H1 (cell line): Measurements from ENCODE around the gene TMEM106A. TPM values are rescaled to one million over a fixed set of nuclear protein-coding genes. Genes with fewer than 3 reads are reported as not detected.

Source experiments
- CTCF ChIA-PET: fragments of 300-600 bp; sonication (Branson Sonifier 250); formaldehyde crosslinking; loops from one replicate; lab custom pipeline; 2021; ENCODE audit not compliant: partially characterized antibody; lab: Charles Lee
- POLR2A ChIA-PET: fragments of 300-600 bp; sonication (Branson Sonifier 250); formaldehyde crosslinking; loops from one replicate; lab custom pipeline; 2021; ENCODE audit warnings: inconsistent platforms; ENCODE audit not compliant: partially characterized antibody; lab: Charles Lee
- DNase-seq, 2 experiments: peaks; one replicate each; pipeline versions ENCODE4 v3.0.0 to v3.0.0-alpha.2; 2010 to 2022; ENCODE audit warnings: low spot score in 2 of 2, low read depth in 1 of 2, mixed read lengths in 1 of 2
- FAIRE-seq: peaks from 2 replicates; lab custom pipeline; 2011; peaks lifted over from hg19 to GRCh38; lab: Jason Lieb, UNC
- H2AFZ ChIP-seq: 2 replicates; pipeline ENCODE4 v1.8.1; 2012; ENCODE audit warnings: low read length, inconsistent platforms
- H2AK5ac ChIP-seq: 2 replicates; pipeline ENCODE4 v1.6.1; 2013; ENCODE audit warnings: low read depth, low read length
- H2BK120ac ChIP-seq: replicated peaks from 2 replicates; pipeline ENCODE3; 2013; ENCODE audit warnings: low read depth, low read length, inconsistent platforms
- H2BK12ac ChIP-seq: 2 replicates; pipeline ENCODE4 v1.6.1; 2013; ENCODE audit warnings: low read depth, low read length
- H2BK15ac ChIP-seq: 2 replicates; pipeline ENCODE4 v1.6.1; 2013; ENCODE audit warnings: low read length
- H2BK20ac ChIP-seq: 2 replicates; pipeline ENCODE4 v1.6.1; 2013; ENCODE audit warnings: low read length
- H2BK5ac ChIP-seq: 2 replicates; pipeline ENCODE4 v1.6.1; 2013; ENCODE audit warnings: low read depth, low read length
- H3K14ac ChIP-seq: 2 replicates; pipeline ENCODE4 v1.6.1; 2013; ENCODE audit warnings: inconsistent platforms; ENCODE audit not compliant: insufficient read length
- H3K18ac ChIP-seq: 2 replicates; pipeline ENCODE4 v1.6.1; 2013; ENCODE audit warnings: low read length; ENCODE audit errors: extremely low read depth
- H3K23ac ChIP-seq: 2 replicates; pipeline ENCODE4 v1.6.1; 2013; ENCODE audit warnings: inconsistent platforms; ENCODE audit not compliant: insufficient read length
- H3K23me2 ChIP-seq: 2 replicates; pipeline ENCODE4 v1.6.1; 2013; ENCODE audit warnings: low read depth, low read length
- H3K27ac ChIP-seq: 2 replicates; pipeline ENCODE4 v1.6.1; 2011; ENCODE audit warnings: low read depth, low read length, inconsistent platforms
- H3K27me3 ChIP-seq, 4 experiments: replicated peaks in 1 of 4; 1 replicate in 1 of 4; 2 replicates in 3 of 4; pipeline versions ENCODE4 v1.6.1 to v1.8.1; 2011 to 2013; ENCODE audit warnings: low read length in 3 of 4, mild to moderate bottlenecking in 3 of 4, inconsistent platforms in 2 of 4, mixed read lengths in 2 of 4, moderate library complexity in 1 of 4; ENCODE audit not compliant: control insufficient read depth in 3 of 4, insufficient read depth in 3 of 4; ENCODE audit errors: extremely low read depth in 1 of 4
- H3K36me3 ChIP-seq, 4 experiments: 2 replicates each; pipeline versions ENCODE4 v1.6.1 to v1.8.1; 2011 to 2013; ENCODE audit warnings: mild to moderate bottlenecking in 4 of 4, low read length in 3 of 4, moderate library complexity in 2 of 4, control low read depth in 1 of 4, inconsistent platforms in 1 of 4; ENCODE audit not compliant: insufficient read depth in 4 of 4, control insufficient read depth in 2 of 4
- H3K4ac ChIP-seq: replicated peaks from 2 replicates; pipeline ENCODE3; 2013; ENCODE audit warnings: low read length, low read depth, mixed read lengths, inconsistent platforms; ENCODE audit not compliant: insufficient read length
- H3K4me1 ChIP-seq, 4 experiments: replicated peaks in 1 of 4; 1 replicate in 1 of 4; 2 replicates in 3 of 4; pipeline versions ENCODE4 v1.6.1 to v1.8.1; 2011 to 2013; ENCODE audit warnings: low read length in 3 of 4, inconsistent platforms in 2 of 4, mixed read lengths in 1 of 4; ENCODE audit not compliant: insufficient read depth in 4 of 4, control insufficient read depth in 3 of 4
- H3K4me2 ChIP-seq, 2 experiments: 2 replicates each; pipeline versions ENCODE4 v1.6.1 to v1.8.1; 2011 to 2013; ENCODE audit warnings: low read depth in 2 of 2, low read length in 2 of 2, control low read depth in 1 of 2, inconsistent platforms in 1 of 2, mild to moderate bottlenecking in 1 of 2; ENCODE audit not compliant: insufficient read depth in 1 of 2
- H3K4me3 ChIP-seq, 4 experiments: fragments of 200-600, 300-600 bp in 1 of 4; sonication (generic), shearing (Covaris generic), sonication (Bioruptor Twin) in 1 of 4; 2 replicates each; pipeline versions ENCODE4 v1.5.1 to v1.8.1; 2011 to 2016; ENCODE audit warnings: low read length in 4 of 4, low read depth in 3 of 4, control low read depth in 2 of 4, inconsistent platforms in 2 of 4, mild to moderate bottlenecking in 2 of 4, mixed read lengths in 1 of 4, moderate library complexity in 1 of 4; ENCODE audit not compliant: insufficient read depth in 2 of 4; ENCODE audit errors: extremely low read depth in 1 of 4
- H3K56ac ChIP-seq: replicated peaks from 2 replicates; pipeline ENCODE3; 2013; ENCODE audit warnings: low read depth, mild to moderate bottlenecking, mixed read lengths, low read length, inconsistent platforms; ENCODE audit not compliant: insufficient read length
- H3K79me1 ChIP-seq: 2 replicates; pipeline ENCODE4 v1.6.1; 2013; ENCODE audit warnings: low read depth, low read length, control low read depth
- H3K79me2 ChIP-seq, 2 experiments: 2 replicates each; pipeline versions ENCODE4 v1.6.1 to v1.8.1; 2012 to 2013; ENCODE audit warnings: low read length in 2 of 2, mild to moderate bottlenecking in 2 of 2, inconsistent platforms in 1 of 2; ENCODE audit not compliant: insufficient read depth in 2 of 2, control insufficient read depth in 1 of 2
- H3K9ac ChIP-seq, 4 experiments: replicated peaks in 1 of 4; 1 replicate in 1 of 4; 2 replicates in 3 of 4; pipeline versions ENCODE4 v1.6.1 to v1.8.1; 2011 to 2013; ENCODE audit warnings: low read depth in 3 of 4, low read length in 3 of 4, control low read depth in 2 of 4, mild to moderate bottlenecking in 2 of 4, moderate library complexity in 2 of 4, inconsistent platforms in 1 of 4; ENCODE audit errors: extremely low read depth in 1 of 4
- H3K9me3 ChIP-seq, 2 experiments: 2 replicates each; pipeline versions ENCODE4 v1.6.1 to v1.8.1; 2012 to 2013; ENCODE audit warnings: mild to moderate bottlenecking in 2 of 2, moderate library complexity in 2 of 2, control low read depth in 1 of 2, inconsistent platforms in 1 of 2, low read depth in 1 of 2, low read length in 1 of 2, mixed read lengths in 1 of 2; ENCODE audit not compliant: insufficient read depth in 2 of 2
- H4K20me1 ChIP-seq, 2 experiments: replicated peaks in 1 of 2; 2 replicates each; pipeline versions ENCODE3 to v1.8.1; 2011 to 2013; ENCODE audit warnings: inconsistent platforms in 2 of 2, low read length in 2 of 2, mild to moderate bottlenecking in 1 of 2; ENCODE audit not compliant: insufficient read depth in 2 of 2, control insufficient read depth in 1 of 2
- H4K5ac ChIP-seq: 2 replicates; pipeline ENCODE4 v1.6.1; 2013; ENCODE audit warnings: low read length, low read depth, mixed read lengths, inconsistent platforms; ENCODE audit not compliant: insufficient read length
- H4K8ac ChIP-seq: 2 replicates; pipeline ENCODE4 v1.8.0; 2013; ENCODE audit warnings: mild to moderate bottlenecking, moderate library complexity, low read length, inconsistent platforms; ENCODE audit not compliant: insufficient read depth; ENCODE audit errors: extremely low read depth
- H4K91ac ChIP-seq: replicated peaks from 2 replicates; pipeline ENCODE3; 2013; ENCODE audit warnings: low read length, mixed read lengths, inconsistent platforms; ENCODE audit not compliant: insufficient read length
- SP4 ChIP-seq: IDR thresholded peaks from 2 replicates; pipeline ENCODE4 v1.6.1; 2012; ENCODE audit warnings: low read length, inconsistent platforms
- WGBS, 2 experiments: shearing (Covaris generic) in 1 of 2; methylation state at CpG; one replicate each; pipeline versions ENCODE4 v1.1.6 to v1.1.7; 2013 to 2015; ENCODE audit warnings: low lambda C conversion rate in 2 of 2, mixed read lengths in 2 of 2, inconsistent platforms in 1 of 2, low coverage in 1 of 2, missing lambda C conversion rate in 1 of 2; ENCODE audit not compliant: insufficient replicate concordance in 2 of 2, insufficient coverage in 1 of 2, insufficient read length in 1 of 2; ENCODE audit errors: extremely low coverage in 1 of 2, missing lambda C conversion rate in 1 of 2; 5-methylcytosine and 5-hydroxymethylcytosine counted together
- polyA plus RNA-seq, 7 experiments: library from polyadenylated mRNA; depleted of rRNA in 3 of 7; stranded (reverse) in 5 of 7; unstranded in 2 of 7; fragments of >200 nt in 5 of 7; fragments of 200-250 nt in 2 of 7; gene quantifications; 1 replicate in 5 of 7; 2 replicates in 1 of 7; 4 replicates in 1 of 7; pipeline versions ENCODE4 v1.2.1 to v1.2.3, GENCODE V29; 2011 to 2013; ENCODE audit warnings: missing spikeins in 2 of 7, mixed read lengths in 2 of 7
- total RNA-seq: library from RNA; stranded (reverse); fragmentation: NEBNext Ultra II Directional; extraction: Animal tissue kit (Norgen Biotek cat#: 25700); gene quantifications from 2 replicates; pipeline ENCODE4 v1.2.1, GENCODE V29; 2021

The TMEM106A gene
- total and polyA plus RNA-seq, 2 of the 8 experiments (the other 6 are each of a cell fraction or from before 2014, with no cell fraction given) = 3.2 to 5.4 TPM

DNA sequence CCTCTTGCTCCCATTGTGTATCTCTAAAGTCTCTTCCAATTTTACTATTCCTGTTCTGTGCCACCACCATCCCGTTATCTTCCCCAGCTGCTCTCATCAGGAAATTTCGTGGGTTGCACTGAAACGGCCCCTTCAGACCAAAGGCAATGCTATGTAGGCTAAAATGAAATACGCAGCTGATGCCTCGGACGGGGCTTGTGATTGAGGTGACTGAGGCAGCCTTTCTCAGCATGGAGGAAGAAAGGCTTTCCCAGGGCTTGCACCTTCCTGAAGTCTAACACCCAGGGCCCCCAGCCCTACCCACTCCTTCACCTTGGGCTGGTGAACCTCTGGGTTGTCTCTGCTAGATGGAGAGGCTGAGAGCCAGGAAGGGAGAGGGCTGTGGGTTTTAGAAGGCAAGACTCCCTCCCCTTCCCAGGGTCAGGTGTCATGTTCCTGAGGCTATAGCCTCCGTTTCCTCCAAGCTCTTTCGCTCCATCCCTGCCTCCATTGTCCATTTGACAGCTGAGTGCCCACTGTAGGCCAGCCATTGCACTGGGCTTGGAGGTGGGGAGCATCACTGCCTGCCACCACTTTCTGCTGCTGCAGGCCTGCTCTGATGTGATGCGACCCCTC is 8.9 kb downstream of the TMEM106A start:
- Histone ChIP-seq H4K8ac (no peak overlapping the region), H3K36me3 (peaks cover 0 to 2% (median 0%) of the 10 kb centered on the region in 4 experiments; a peak in 1 of 8 replicates), H2BK120ac (no peak overlapping the region), H3K79me2 (no peaks in the 10 kb centered on the region), H2BK5ac (no peak overlapping the region), H3K4me1 (no peaks in the 10 kb centered on the region), H4K5ac (no peak overlapping the region), H3K27me3 (no peaks in the 10 kb centered on the region), H3K4me3 (no peak overlapping the region), H4K20me1 (no peaks in the 10 kb centered on the region), H3K4ac (no peak overlapping the region), H3K4me2 (no peak overlapping the region), H3K9ac (no peak overlapping the region), H4K91ac (no peak overlapping the region), H3K23me2 (no peaks in the 10 kb centered on the region; the same call in 1 of the 2 replicates), H3K79me1 (no peaks in the 10 kb centered on the region), H3K9me3 (no peaks in the 10 kb centered on the region; a peak in 1 of 4 replicates), H2AK5ac (no peak overlapping the region), H3K56ac (no peak overlapping the region), H3K18ac (no peak overlapping the region), H2BK12ac (no peak overlapping the region), H2BK15ac (no peak overlapping the region), H2BK20ac (no peak overlapping the region), H3K14ac (no peak overlapping the region), H3K27ac (no peak overlapping the region), H2AFZ (no peak overlapping the region), H3K23ac (no peak overlapping the region)
- no peak for FAIRE-seq
- ChIA-PET POLR2A (interaction anchor here (1.6 to 10.3 kb wide), 3 partner anchors 9 to 223 kb away, joined by 3 to 123 read pairs (median 5); partner anchors contain the start of genes RPL27 and TMEM106A), CTCF (interaction anchor here (0.6 kb wide), 2 partner anchors 370 to 524 kb away, joined by 3 to 4 read pairs; no protein-coding TSS in a partner anchor)
- peak in 1 of 2 experiments; percentile 30 for DNase-seq
- TF ChIP-seq SP4 = no peak
- WGBS, 2 experiments = 91% methylated on average over 9 of the region's 9 CpGs; no CpG with 5 or more reads in 1 of the 2 experiments
